OCI-LY7 (cell line): ENCODE measurements around the gene TMCC1. TPM values are rescaled to one million over a fixed set of nuclear protein-coding genes. Genes with fewer than 3 reads are reported as not detected.

Experiments used
- BruUV-seq: library from RNA; stranded (reverse); fragments of 400-500 nt; replicated peaks from 2 replicates; lab custom pipeline; 2021; lab: Mats Ljungman, UMichigan
- CTCF ChIA-PET: fragments of 300-600 bp; sonication (Branson Sonifier 250); formaldehyde crosslinking; loops from one replicate; lab custom pipeline; 2022; ENCODE audit warnings: antibody characterized with exemption; ENCODE audit not compliant: unreplicated experiment; lab: Charles Lee
- POLR2A ChIA-PET: fragments of 300-600 bp; sonication (Branson Sonifier 250); formaldehyde crosslinking; loops from one replicate; lab custom pipeline; 2022; ENCODE audit warnings: antibody characterized with exemption; lab: Charles Lee
- DNase-seq: peaks from one replicate; pipeline ENCODE4 v3.0.0-alpha.2; 2015; ENCODE audit warnings: low spot score
- H2AFZ ChIP-seq: fragments of 200-600 bp; sonication (generic), shearing (Covaris generic); 2 replicates; pipeline ENCODE4 v1.6.1; 2014; ENCODE audit warnings: mild to moderate bottlenecking, antibody characterized with exemption, low read length, moderate library complexity
- H3K27ac ChIP-seq: fragments of 200-600 bp; sonication (generic); 2 replicates; pipeline ENCODE4 v1.5.1; 2014; ENCODE audit warnings: mixed run types, low read depth, mild to moderate bottlenecking, moderate library complexity, low read length, inconsistent platforms; ENCODE audit not compliant: poor library complexity, severe bottlenecking
- H3K36me3 ChIP-seq: fragments of 200-600 bp; sonication (generic); 2 replicates; pipeline ENCODE4 v1.6.1; 2014; ENCODE audit warnings: mild to moderate bottlenecking, antibody characterized with exemption, low read length, moderate library complexity, mixed read lengths; ENCODE audit not compliant: insufficient read depth
- H3K4me1 ChIP-seq: fragments of 200-600 bp; sonication (generic); 2 replicates; pipeline ENCODE4 v1.5.1; 2014; ENCODE audit warnings: mild to moderate bottlenecking, low read length; ENCODE audit not compliant: insufficient read depth, poor library complexity, severe bottlenecking
- H3K4me2 ChIP-seq: fragments of 200-600 bp; sonication (generic); 2 replicates; pipeline ENCODE4 v1.6.1; 2014; ENCODE audit warnings: mild to moderate bottlenecking, low read length
- H3K4me3 ChIP-seq: fragments of 200-600 bp; sonication (generic); 2 replicates; pipeline ENCODE4 v1.5.1; 2014; ENCODE audit warnings: mild to moderate bottlenecking, low read depth, low read length; ENCODE audit not compliant: poor library complexity, severe bottlenecking
- H3K79me2 ChIP-seq: fragments of 200-600 bp; sonication (generic); 2 replicates; pipeline ENCODE4 v1.6.1; 2016; ENCODE audit warnings: low read depth, mild to moderate bottlenecking, low read length, moderate library complexity, mixed read lengths; ENCODE audit not compliant: insufficient read depth
- H3K9me2 ChIP-seq: fragments of 200-600 bp; sonication (generic); 2 replicates; pipeline ENCODE4 v1.6.1; 2016; ENCODE audit warnings: mild to moderate bottlenecking, low read length, mixed read lengths; ENCODE audit not compliant: insufficient read depth
- H3K9me3 ChIP-seq: fragments of 200-600 bp; sonication (generic); 2 replicates; pipeline ENCODE4 v1.6.1; 2014; ENCODE audit warnings: mild to moderate bottlenecking, mixed run types, low read length, mixed read lengths
- H4K20me1 ChIP-seq: fragments of 200-600 bp; sonication (generic); 2 replicates; pipeline ENCODE4 v1.6.1; 2014; ENCODE audit warnings: mild to moderate bottlenecking, antibody characterized with exemption, low read length, moderate library complexity, mixed read lengths; ENCODE audit not compliant: insufficient read depth
- CTCF ChIP-seq: fragments of 200-600 bp; sonication (generic); conservative IDR thresholded peaks from 2 replicates; pipeline ENCODE4 v1.5.1; 2014; ENCODE audit warnings: mild to moderate bottlenecking, antibody characterized with exemption, low read length, moderate library complexity, mixed read lengths
- EZH2phosphoT487 ChIP-seq: fragments of 200-600 bp; sonication (generic); IDR thresholded peaks from 2 replicates; pipeline ENCODE4 v1.6.1; 2018; ENCODE audit warnings: low read depth, borderline replicate concordance, mild to moderate bottlenecking, mixed run types, antibody characterized with exemption, low read length, moderate library complexity, mixed read lengths
- intact Hi-C: fragments of 100-400 bp; cut with micrococcal nuclease; formaldehyde crosslinking; loops from one replicate; pipeline ENCODE4 v1.10.0; 2022; ENCODE audit not compliant: unreplicated experiment
- total RNA-seq, 2 experiments: library from RNA; depleted of rRNA in 1 of 2; stranded (reverse); fragments of >200 nt in 1 of 2; shearing (Covaris generic) in 1 of 2; gene quantifications; 2 replicates each; pipeline ENCODE4 v1.2.3, GENCODE V29; 2014 to 2022

The TMCC1 gene
- total RNA-seq, 2 experiments from 2014 or later: 31.7 to 38.8 TPM

DNA sequence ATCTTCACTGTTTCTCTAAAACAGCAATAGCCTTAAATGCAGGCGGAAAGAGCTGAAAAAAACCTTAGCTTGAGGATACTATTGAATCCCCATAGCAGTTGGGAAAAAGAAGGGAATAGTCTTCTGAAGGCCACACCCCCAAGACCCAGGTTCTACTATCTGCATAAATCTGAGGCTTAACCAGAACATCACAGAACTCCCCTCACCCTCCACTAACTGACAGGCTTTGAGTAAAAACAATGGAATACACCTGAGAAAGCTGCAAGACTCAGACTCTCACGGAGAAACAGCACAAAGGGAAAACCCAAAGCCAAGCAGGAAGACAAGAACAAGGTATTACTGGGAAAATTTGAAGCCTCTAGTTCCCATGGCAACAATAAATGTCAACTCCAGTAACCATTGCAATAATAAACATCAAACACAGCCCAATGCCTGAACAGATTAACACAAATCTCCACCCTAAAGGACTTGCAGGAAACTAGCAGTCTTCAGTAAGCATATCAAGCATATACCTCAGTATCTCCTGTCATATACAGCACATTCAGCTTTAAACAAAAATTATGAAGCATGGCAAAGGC, 56.4 kb downstream of the TMCC1 start:
- no peaks in the 10 kb centered on the region for H3K4me1 ChIP-seq
- H3K27ac ChIP-seq: no peak overlapping the region
- no peaks in the 10 kb centered on the region for H3K9me2 ChIP-seq
- CTCF ChIA-PET: no interaction called here
- H3K79me2 ChIP-seq: peaks cover 27% of the 10 kb centered on the region; the same call in 1 of the 2 replicates
- no peak overlapping the region for H3K4me2 ChIP-seq
- no peak overlapping the region for H2AFZ ChIP-seq
- BruUV-seq: no TSS peak
- H3K36me3 ChIP-seq: peaks cover 19% of the 10 kb centered on the region; the same call in 1 of the 2 replicates
- TF ChIP-seq CTCF (no peak), EZH2phosphoT487 (no peak)
- no peak overlapping the region for H3K4me3 ChIP-seq
- intact Hi-C loops: no loop called here
- POLR2A ChIA-PET: no interaction called here
- peaks cover 12% of the 10 kb centered on the region; the same call in 1 of the 2 replicates for H3K9me3 ChIP-seq
- no peak for DNase-seq
- no peaks in the 10 kb centered on the region for H4K20me1 ChIP-seq

DNA sequence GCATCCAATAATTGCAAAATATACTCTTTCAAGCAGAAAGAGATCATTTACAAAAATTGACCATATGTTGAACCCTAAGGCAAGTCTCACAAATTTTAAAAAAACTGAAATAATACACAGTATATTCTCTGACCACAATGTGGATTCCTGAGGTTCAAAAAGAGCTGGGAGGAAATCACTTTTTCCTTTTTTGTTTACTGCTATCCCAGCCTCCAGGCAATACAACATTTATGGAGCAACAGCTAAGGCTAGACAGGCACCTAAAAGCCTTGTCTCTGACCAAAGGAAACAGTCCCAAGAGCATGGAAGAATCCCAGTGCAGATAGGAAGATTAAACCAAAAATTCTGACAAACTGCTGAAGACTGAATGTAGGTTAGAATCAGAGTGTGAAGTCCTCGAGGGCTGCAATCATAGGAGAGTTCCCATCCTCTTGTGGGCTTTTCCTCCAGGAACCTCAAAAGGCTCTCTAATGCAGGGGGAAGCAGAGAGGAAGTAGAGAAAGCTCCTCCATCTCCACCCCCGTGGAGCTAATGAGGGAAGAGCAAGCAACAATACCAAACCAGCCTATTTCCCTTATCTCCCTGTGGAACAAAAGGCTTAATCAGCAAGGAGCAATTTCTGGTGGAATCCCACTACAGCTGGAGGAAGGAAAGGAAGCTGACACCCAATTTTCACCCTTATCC, 57.0 kb downstream of the TMCC1 start:
- no peak overlapping the region for H3K4me3 ChIP-seq
- H3K79me2 ChIP-seq: peaks cover 25% of the 10 kb centered on the region; the same call in 1 of the 2 replicates
- CTCF ChIA-PET: no interaction called here
- no peak overlapping the region for H3K4me2 ChIP-seq
- H3K4me1 ChIP-seq: no peaks in the 10 kb centered on the region
- no peak overlapping the region for H3K27ac ChIP-seq
- DNase-seq: no peak
- H3K36me3 ChIP-seq: peaks cover 14% of the 10 kb centered on the region; the same call in 1 of the 2 replicates
- no peak for TF ChIP-seq EZH2phosphoT487
- TF ChIP-seq CTCF: no peak
- POLR2A ChIA-PET: interaction anchor here (1.1 kb wide), 1 partner anchor 146 kb away, joined by 3 read pairs; no protein-coding TSS in a partner anchor
- no peak overlapping the region for H2AFZ ChIP-seq
- H3K9me3 ChIP-seq: peaks cover 12% of the 10 kb centered on the region; the same call in 1 of the 2 replicates
- no TSS peak for BruUV-seq
- H4K20me1 ChIP-seq: no peaks in the 10 kb centered on the region
- H3K9me2 ChIP-seq: no peaks in the 10 kb centered on the region
- intact Hi-C loops: no loop called here

GRCh38 chr3:129835198-129835597, 58.3 kb downstream of the TMCC1 start:
- Histone ChIP-seq H3K4me3 (no peak overlapping the region), H3K27ac (no peak overlapping the region), H3K4me2 (no peak overlapping the region), H3K4me1 (no peaks in the 10 kb centered on the region), H3K79me2 (peaks cover 25% of the 10 kb centered on the region; the same call in 1 of the 2 replicates), H3K9me2 (no peaks in the 10 kb centered on the region), H2AFZ (no peak overlapping the region), H3K36me3 (peaks cover 14% of the 10 kb centered on the region; the same call in 1 of the 2 replicates), H4K20me1 (no peaks in the 10 kb centered on the region), H3K9me3 (peaks cover 12% of the 10 kb centered on the region; the same call in 1 of the 2 replicates)
- BruUV-seq: no TSS peak
- TF ChIP-seq CTCF (no peak), EZH2phosphoT487 (no peak)
- intact Hi-C loops: no loop called here
- DNase-seq: no peak
- ChIA-PET CTCF (no interaction called here), POLR2A (interaction anchor here (0.7 to 1.1 kb wide), 2 partner anchors 24 to 145 kb away, joined by 3 read pairs; no protein-coding TSS in a partner anchor)
